CD14-positive monocyte (primary cell): Measurements from ENCODE around the gene GIPC3. TPM values are rescaled to one million over a fixed set of nuclear protein-coding genes. Genes with fewer than 3 reads are reported as not detected.

ENCODE experiments used
- DNase-seq, 3 donors: peaks; one replicate each; pipeline ENCODE4 v3.0.0-alpha.2; 2011 to 2022
- H2AFZ ChIP-seq: 2 replicates; pipeline ENCODE4 v1.6.0; 2012; ENCODE audit warnings: mild to moderate bottlenecking, low read depth, low read length, inconsistent platforms; ENCODE audit not compliant: insufficient read depth, poor library complexity, severe bottlenecking
- H3K27ac ChIP-seq, 2 donors: 1 replicate in 1 of 2; 2 replicates in 1 of 2; pipeline ENCODE4 v1.5.1; 2012 to 2013; ENCODE audit warnings: low read length in 2 of 2, control low read depth in 1 of 2, inconsistent platforms in 1 of 2, low read depth in 1 of 2, mild to moderate bottlenecking in 1 of 2
- H3K27me3 ChIP-seq, 2 donors: one replicate each; pipeline versions ENCODE4 v1.6.0 to v1.6.1; 2011 to 2013; ENCODE audit warnings: low read length in 2 of 2; ENCODE audit not compliant: control insufficient read depth in 2 of 2, insufficient read depth in 2 of 2
- H3K36me3 ChIP-seq, 2 donors: replicated peaks in 1 of 2; 1 replicate in 1 of 2; 2 replicates in 1 of 2; pipeline versions ENCODE4 v1.5.1 to v1.6.1; 2012 to 2013; ENCODE audit warnings: low read length in 2 of 2, control low read depth in 1 of 2, inconsistent platforms in 1 of 2, mild to moderate bottlenecking in 1 of 2; ENCODE audit not compliant: insufficient read depth in 2 of 2, control insufficient read depth in 1 of 2
- H3K4me1 ChIP-seq, 2 donors: 1 replicate in 1 of 2; 2 replicates in 1 of 2; pipeline versions ENCODE4 v1.5.1 to v1.6.1; 2012 to 2013; ENCODE audit warnings: low read length in 2 of 2, control low read depth in 1 of 2, inconsistent platforms in 1 of 2, mild to moderate bottlenecking in 1 of 2, moderate library complexity in 1 of 2; ENCODE audit not compliant: insufficient read depth in 2 of 2, control insufficient read depth in 1 of 2
- H3K4me2 ChIP-seq: replicated peaks from 2 replicates; pipeline ENCODE3; 2012; ENCODE audit warnings: low read length, moderate library complexity, mild to moderate bottlenecking; ENCODE audit not compliant: poor library complexity, severe bottlenecking; ENCODE audit errors: extremely low read depth
- H3K4me3 ChIP-seq, 3 experiments: fragments of 200-600 bp in 1 of 3; sonication (generic) in 1 of 3; replicated peaks in 1 of 3; 1 replicate in 2 of 3; 2 replicates in 1 of 3; pipeline ENCODE4 v1.5.1; 2011 to 2013; ENCODE audit warnings: low read length in 3 of 3, mild to moderate bottlenecking in 3 of 3, control low read depth in 2 of 3, low read depth in 2 of 3, inconsistent platforms in 1 of 3, moderate library complexity in 1 of 3
- H3K79me2 ChIP-seq: 2 replicates; pipeline ENCODE4 v1.6.0; 2012; ENCODE audit warnings: mild to moderate bottlenecking, control low read depth, inconsistent platforms, low read length, moderate library complexity; ENCODE audit not compliant: insufficient read depth
- H3K9ac ChIP-seq: 2 replicates; pipeline ENCODE4 v1.6.0; 2017; ENCODE audit warnings: low read length, mild to moderate bottlenecking; ENCODE audit not compliant: insufficient read depth, poor library complexity, severe bottlenecking
- H3K9me3 ChIP-seq, 2 donors: replicated peaks in 1 of 2; 1 replicate in 1 of 2; 2 replicates in 1 of 2; pipeline versions ENCODE4 v1.5.1 to v1.6.1; 2012 to 2013; ENCODE audit warnings: low read length in 2 of 2, control low read depth in 1 of 2; ENCODE audit not compliant: control insufficient read depth in 1 of 2, insufficient read depth in 1 of 2
- H4K20me1 ChIP-seq: 2 replicates; pipeline ENCODE4 v1.6.0; 2012; ENCODE audit warnings: mild to moderate bottlenecking, low read length, control low read depth, moderate library complexity; ENCODE audit not compliant: insufficient read depth
- H3K27ac Mint-ChIP-seq, 7 donors: one replicate each; pipeline ENCODE4 v1.8.0; 2020; ENCODE audit warnings: mild to moderate bottlenecking in 7 of 7, mixed read lengths in 7 of 7, moderate library complexity in 6 of 7, inconsistent platforms in 2 of 7
- H3K27me3 Mint-ChIP-seq, 3 donors: one replicate each; pipeline ENCODE4 v1.8.0; 2021 to 2022; ENCODE audit warnings: low read depth in 3 of 3, mild to moderate bottlenecking in 3 of 3, mixed read lengths in 3 of 3, moderate library complexity in 3 of 3, inconsistent platforms in 1 of 3
- H3K36me3 Mint-ChIP-seq, 2 donors: one replicate each; pipeline ENCODE4 v1.8.0; 2020; ENCODE audit warnings: mixed read lengths in 2 of 2, inconsistent platforms in 1 of 2, mild to moderate bottlenecking in 1 of 2
- H3K4me1 Mint-ChIP-seq: one replicate; pipeline ENCODE4 v1.8.0; 2020; ENCODE audit warnings: mild to moderate bottlenecking, mixed read lengths
- H3K4me3 Mint-ChIP-seq, 2 donors: one replicate each; pipeline ENCODE4 v1.8.0; 2020; ENCODE audit warnings: mild to moderate bottlenecking in 2 of 2, mixed read lengths in 2 of 2, moderate library complexity in 1 of 2
- H3K9me3 Mint-ChIP-seq, 7 donors: one replicate each; pipeline ENCODE4 v1.8.0; 2020 to 2022; ENCODE audit warnings: mixed read lengths in 7 of 7, mild to moderate bottlenecking in 6 of 7, moderate library complexity in 6 of 7, inconsistent platforms in 2 of 7
- WGBS: methylation state at CpG from one replicate; pipeline ENCODE4 v1.1.5; 2013; ENCODE audit warnings: missing lambda C conversion rate; ENCODE audit not compliant: insufficient coverage; 5-methylcytosine and 5-hydroxymethylcytosine counted together
- intact Hi-C, 2 donors: fragments of 100-400 bp; cut with micrococcal nuclease; formaldehyde crosslinking; loops; one replicate each; pipeline versions ENCODE4 v1.15.0 to v1.15.1; 2023
- polyA plus RNA-seq, 3 donors: library from polyadenylated mRNA; depleted of rRNA in 1 of 3; unstranded in 2 of 3; stranded (reverse) in 1 of 3; fragments of 300-500 nt in 2 of 3; fragments of >200 nt in 1 of 3; fragmentation: Illumina TruSeq in 2 of 3; gene quantifications; 1 replicate in 2 of 3; 2 replicates in 1 of 3; pipeline ENCODE4 v1.2.3, GENCODE V29; 2012 to 2021
- TF ChIP-seq, protein P1 (sequence below): fragments of 200-600 bp; IDR thresholded peaks from one replicate; pipeline ENCODE4 v1.8.0; 2022; ENCODE audit warnings: antibody characterized with exemption, mild to moderate bottlenecking

Gene GIPC3
- polyA plus RNA-seq, 3 donors = 0.03 TPM; not detected in 2

DNA sequence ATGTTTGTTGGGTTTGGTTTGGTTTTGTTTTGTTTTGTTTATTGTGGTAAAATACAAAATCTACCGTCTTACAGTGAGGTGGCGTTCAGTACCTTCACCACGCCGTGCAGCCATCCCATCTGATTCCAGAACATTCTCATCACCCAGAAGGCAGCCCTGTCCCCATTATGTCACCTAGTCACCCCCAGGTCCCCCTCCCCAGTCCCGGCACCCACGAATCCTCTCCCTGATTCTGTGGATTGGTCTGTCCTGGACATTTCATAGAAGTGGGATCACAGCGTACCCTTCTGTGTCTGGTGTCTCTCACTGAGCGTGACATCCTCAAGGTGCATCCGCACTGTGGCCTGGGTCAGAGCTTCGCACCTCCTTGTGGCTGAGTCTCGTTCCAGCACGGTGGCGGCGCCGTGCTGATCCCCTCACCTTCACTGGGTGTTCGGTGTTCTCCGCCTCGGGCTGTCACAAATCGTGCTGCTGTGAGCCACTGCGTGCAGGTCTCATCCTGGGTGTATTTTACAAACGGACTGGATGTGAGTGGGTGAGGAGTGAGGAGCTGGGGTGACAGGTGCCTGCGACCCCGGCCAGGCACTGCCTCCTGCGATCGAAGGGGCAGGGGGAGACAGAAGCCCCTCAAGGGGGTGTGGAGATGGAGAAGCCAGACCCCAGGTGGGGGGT is 46.9 kb upstream of the GIPC3 start:
- H3K4me3 ChIP-seq = no peak overlapping the region
- no peak overlapping the region for H2AFZ ChIP-seq
- DNase-seq = no peak
- no peak overlapping the region for H3K4me3 Mint-ChIP-seq
- peak overlapping the region in 1 of 2 donors; percentile 32 for H3K27ac ChIP-seq
- H3K79me2 ChIP-seq = no peaks in the 10 kb centered on the region
- WGBS = 93% methylated on average over 24 of the region's 25 CpGs
- H3K27me3 ChIP-seq = no peaks in the 10 kb centered on the region
- H3K27me3 Mint-ChIP-seq = peaks cover 0 to 1% (median 0%) of the 10 kb centered on the region in 3 donors
- H4K20me1 ChIP-seq = peaks cover 55% of the 10 kb centered on the region
- H3K4me1 ChIP-seq = peaks cover 0 to 5% of the 10 kb centered on the region in 2 donors
- peaks cover 13% of the 10 kb centered on the region for H3K4me1 Mint-ChIP-seq
- peaks cover 25 to 55% of the 10 kb centered on the region in 2 donors for H3K36me3 Mint-ChIP-seq
- TF ChIP-seq, protein P1, sequence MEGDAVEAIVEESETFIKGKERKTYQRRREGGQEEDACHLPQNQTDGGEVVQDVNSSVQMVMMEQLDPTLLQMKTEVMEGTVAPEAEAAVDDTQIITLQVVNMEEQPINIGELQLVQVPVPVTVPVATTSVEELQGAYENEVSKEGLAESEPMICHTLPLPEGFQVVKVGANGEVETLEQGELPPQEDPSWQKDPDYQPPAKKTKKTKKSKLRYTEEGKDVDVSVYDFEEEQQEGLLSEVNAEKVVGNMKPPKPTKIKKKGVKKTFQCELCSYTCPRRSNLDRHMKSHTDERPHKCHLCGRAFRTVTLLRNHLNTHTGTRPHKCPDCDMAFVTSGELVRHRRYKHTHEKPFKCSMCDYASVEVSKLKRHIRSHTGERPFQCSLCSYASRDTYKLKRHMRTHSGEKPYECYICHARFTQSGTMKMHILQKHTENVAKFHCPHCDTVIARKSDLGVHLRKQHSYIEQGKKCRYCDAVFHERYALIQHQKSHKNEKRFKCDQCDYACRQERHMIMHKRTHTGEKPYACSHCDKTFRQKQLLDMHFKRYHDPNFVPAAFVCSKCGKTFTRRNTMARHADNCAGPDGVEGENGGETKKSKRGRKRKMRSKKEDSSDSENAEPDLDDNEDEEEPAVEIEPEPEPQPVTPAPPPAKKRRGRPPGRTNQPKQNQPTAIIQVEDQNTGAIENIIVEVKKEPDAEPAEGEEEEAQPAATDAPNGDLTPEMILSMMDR = no peak
- no peaks in the 10 kb centered on the region for H3K9me3 ChIP-seq
- intact Hi-C loops = no loop called here
- H3K27ac Mint-ChIP-seq = peak overlapping the region in 5 of 7 donors; percentile 3 to 77 (median 65)
- no peak overlapping the region for H3K9ac ChIP-seq
- peaks cover 0 to 5% (median 2%) of the 10 kb centered on the region in 7 donors for H3K9me3 Mint-ChIP-seq
- H3K4me2 ChIP-seq = no peak overlapping the region
- H3K36me3 ChIP-seq = peaks cover 31 to 50% of the 10 kb centered on the region in 2 donors

DNA sequence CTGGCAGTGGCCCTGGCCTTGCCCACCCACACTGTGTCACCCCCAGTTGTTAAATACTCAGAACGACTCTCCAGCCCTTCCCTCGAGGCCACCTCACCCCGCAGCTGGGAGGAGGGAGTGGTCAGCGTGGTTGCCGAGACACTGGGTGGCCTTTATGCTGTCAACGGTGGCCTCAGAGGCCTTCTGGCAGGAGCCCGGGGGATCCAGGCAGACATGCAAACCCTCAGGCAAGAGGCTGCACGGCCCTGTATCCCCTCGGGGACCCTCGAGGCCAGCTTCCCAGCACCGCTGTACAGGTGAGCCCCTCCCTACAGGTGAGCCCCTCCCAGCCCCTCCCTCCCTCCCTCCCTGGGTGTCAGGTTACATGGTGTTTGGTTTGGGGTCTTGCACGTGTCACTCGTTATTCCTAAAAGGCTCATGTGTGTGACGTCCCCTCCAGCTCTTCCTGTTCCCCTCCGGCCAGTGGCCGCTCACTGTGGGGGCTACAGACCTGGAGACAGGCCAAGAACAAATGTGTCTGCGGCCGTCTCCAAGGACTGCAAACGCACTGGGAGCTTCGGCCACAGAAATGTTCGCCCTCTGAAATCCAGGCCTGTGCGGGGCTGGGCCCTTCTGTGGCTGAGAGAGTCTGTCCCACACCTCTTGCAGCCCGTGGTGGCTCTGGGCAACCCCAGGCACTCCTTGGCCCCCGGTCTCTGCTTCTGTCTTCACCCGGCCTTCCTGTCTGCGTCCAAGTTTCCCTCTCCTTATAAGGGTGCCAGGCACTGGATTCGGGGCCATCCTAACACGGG is 46.1 kb upstream of the GIPC3 start, which contains the start of gene TEKTIP1:
Gene TEKTIP1 (plus strand): TSS at position 210 of the 791 bp plus-strand sequence. CDS start 4 bp downstream, at position 214.
- 84% methylated on average over 19 of the region's 28 CpGs for WGBS
- H3K79me2 ChIP-seq = no peaks in the 10 kb centered on the region
- H3K4me3 ChIP-seq = no peak within 1 kb of the TSS
- peaks cover 13% of the 10 kb centered on the region for H3K4me1 Mint-ChIP-seq
- TF ChIP-seq, protein P1 = no peak
- H3K9ac ChIP-seq = no peak within 1 kb of the TSS
- peaks cover 63% of the 10 kb centered on the region for H4K20me1 ChIP-seq
- intact Hi-C loops = no loop called here
- no peak within 1 kb of the TSS for H3K4me2 ChIP-seq
- peaks cover 0 to 5% of the 10 kb centered on the region in 2 donors for H3K4me1 ChIP-seq
- H3K27ac ChIP-seq = peak within 1 kb of the TSS in 1 of 2 donors; percentile 32
- no peaks in the 10 kb centered on the region for H3K27me3 ChIP-seq
- H3K36me3 Mint-ChIP-seq = peaks cover 20 to 51% of the 10 kb centered on the region in 2 donors
- H3K9me3 ChIP-seq = no peaks in the 10 kb centered on the region
- H3K36me3 ChIP-seq = peaks cover 31 to 49% of the 10 kb centered on the region in 2 donors
- no peak for DNase-seq
- H3K9me3 Mint-ChIP-seq = peaks cover 0 to 5% (median 2%) of the 10 kb centered on the region in 7 donors
- no peak within 1 kb of the TSS for H3K4me3 Mint-ChIP-seq
- H2AFZ ChIP-seq = no peak within 1 kb of the TSS
- H3K27ac Mint-ChIP-seq = peak within 1 kb of the TSS in 6 of 7 donors; percentile 3 to 77 (median 67)
- H3K27me3 Mint-ChIP-seq = peaks cover 0 to 1% (median 0%) of the 10 kb centered on the region in 3 donors
